H1 (cell line): ENCODE measurements around the gene GPNMB. TPM values are rescaled to one million over a fixed set of nuclear protein-coding genes. Genes with fewer than 3 reads are reported as not detected.

Experiments used
- CTCF ChIA-PET: fragments of 300-600 bp; sonication (Branson Sonifier 250); formaldehyde crosslinking; loops from one replicate; lab custom pipeline; 2021; ENCODE audit not compliant: partially characterized antibody; lab: Charles Lee
- POLR2A ChIA-PET: fragments of 300-600 bp; sonication (Branson Sonifier 250); formaldehyde crosslinking; loops from one replicate; lab custom pipeline; 2021; ENCODE audit warnings: inconsistent platforms; ENCODE audit not compliant: partially characterized antibody; lab: Charles Lee
- DNase-seq, 2 experiments: peaks; one replicate each; pipeline versions ENCODE4 v3.0.0 to v3.0.0-alpha.2; 2010 to 2022; ENCODE audit warnings: low spot score in 2 of 2, low read depth in 1 of 2, mixed read lengths in 1 of 2
- FAIRE-seq: peaks from 2 replicates; lab custom pipeline; 2011; peaks lifted over from hg19 to GRCh38; lab: Jason Lieb, UNC
- H2AFZ ChIP-seq: 2 replicates; pipeline ENCODE4 v1.8.1; 2012; ENCODE audit warnings: low read length, inconsistent platforms
- H2AK5ac ChIP-seq: 2 replicates; pipeline ENCODE4 v1.6.1; 2013; ENCODE audit warnings: low read depth, low read length
- H2BK120ac ChIP-seq: replicated peaks from 2 replicates; pipeline ENCODE3; 2013; ENCODE audit warnings: low read depth, low read length, inconsistent platforms
- H2BK12ac ChIP-seq: 2 replicates; pipeline ENCODE4 v1.6.1; 2013; ENCODE audit warnings: low read depth, low read length
- H2BK15ac ChIP-seq: 2 replicates; pipeline ENCODE4 v1.6.1; 2013; ENCODE audit warnings: low read length
- H2BK20ac ChIP-seq: 2 replicates; pipeline ENCODE4 v1.6.1; 2013; ENCODE audit warnings: low read length
- H2BK5ac ChIP-seq: 2 replicates; pipeline ENCODE4 v1.6.1; 2013; ENCODE audit warnings: low read depth, low read length
- H3K14ac ChIP-seq: 2 replicates; pipeline ENCODE4 v1.6.1; 2013; ENCODE audit warnings: inconsistent platforms; ENCODE audit not compliant: insufficient read length
- H3K18ac ChIP-seq: 2 replicates; pipeline ENCODE4 v1.6.1; 2013; ENCODE audit warnings: low read length; ENCODE audit errors: extremely low read depth
- H3K23ac ChIP-seq: 2 replicates; pipeline ENCODE4 v1.6.1; 2013; ENCODE audit warnings: inconsistent platforms; ENCODE audit not compliant: insufficient read length
- H3K23me2 ChIP-seq: 2 replicates; pipeline ENCODE4 v1.6.1; 2013; ENCODE audit warnings: low read depth, low read length
- H3K27ac ChIP-seq: 2 replicates; pipeline ENCODE4 v1.6.1; 2011; ENCODE audit warnings: low read depth, low read length, inconsistent platforms
- H3K27me3 ChIP-seq, 4 experiments: replicated peaks in 1 of 4; 1 replicate in 1 of 4; 2 replicates in 3 of 4; pipeline versions ENCODE4 v1.6.1 to v1.8.1; 2011 to 2013; ENCODE audit warnings: low read length in 3 of 4, mild to moderate bottlenecking in 3 of 4, inconsistent platforms in 2 of 4, mixed read lengths in 2 of 4, moderate library complexity in 1 of 4; ENCODE audit not compliant: control insufficient read depth in 3 of 4, insufficient read depth in 3 of 4; ENCODE audit errors: extremely low read depth in 1 of 4
- H3K36me3 ChIP-seq, 4 experiments: 2 replicates each; pipeline versions ENCODE4 v1.6.1 to v1.8.1; 2011 to 2013; ENCODE audit warnings: mild to moderate bottlenecking in 4 of 4, low read length in 3 of 4, moderate library complexity in 2 of 4, control low read depth in 1 of 4, inconsistent platforms in 1 of 4; ENCODE audit not compliant: insufficient read depth in 4 of 4, control insufficient read depth in 2 of 4
- H3K4ac ChIP-seq: replicated peaks from 2 replicates; pipeline ENCODE3; 2013; ENCODE audit warnings: low read length, low read depth, mixed read lengths, inconsistent platforms; ENCODE audit not compliant: insufficient read length
- H3K4me1 ChIP-seq, 4 experiments: replicated peaks in 1 of 4; 1 replicate in 1 of 4; 2 replicates in 3 of 4; pipeline versions ENCODE4 v1.6.1 to v1.8.1; 2011 to 2013; ENCODE audit warnings: low read length in 3 of 4, inconsistent platforms in 2 of 4, mixed read lengths in 1 of 4; ENCODE audit not compliant: insufficient read depth in 4 of 4, control insufficient read depth in 3 of 4
- H3K4me2 ChIP-seq, 2 experiments: 2 replicates each; pipeline versions ENCODE4 v1.6.1 to v1.8.1; 2011 to 2013; ENCODE audit warnings: low read depth in 2 of 2, low read length in 2 of 2, control low read depth in 1 of 2, inconsistent platforms in 1 of 2, mild to moderate bottlenecking in 1 of 2; ENCODE audit not compliant: insufficient read depth in 1 of 2
- H3K4me3 ChIP-seq, 4 experiments: fragments of 200-600, 300-600 bp in 1 of 4; sonication (generic), shearing (Covaris generic), sonication (Bioruptor Twin) in 1 of 4; 2 replicates each; pipeline versions ENCODE4 v1.5.1 to v1.8.1; 2011 to 2016; ENCODE audit warnings: low read length in 4 of 4, low read depth in 3 of 4, control low read depth in 2 of 4, inconsistent platforms in 2 of 4, mild to moderate bottlenecking in 2 of 4, mixed read lengths in 1 of 4, moderate library complexity in 1 of 4; ENCODE audit not compliant: insufficient read depth in 2 of 4; ENCODE audit errors: extremely low read depth in 1 of 4
- H3K56ac ChIP-seq: replicated peaks from 2 replicates; pipeline ENCODE3; 2013; ENCODE audit warnings: low read depth, mild to moderate bottlenecking, mixed read lengths, low read length, inconsistent platforms; ENCODE audit not compliant: insufficient read length
- H3K79me1 ChIP-seq: 2 replicates; pipeline ENCODE4 v1.6.1; 2013; ENCODE audit warnings: low read depth, low read length, control low read depth
- H3K79me2 ChIP-seq, 2 experiments: 2 replicates each; pipeline versions ENCODE4 v1.6.1 to v1.8.1; 2012 to 2013; ENCODE audit warnings: low read length in 2 of 2, mild to moderate bottlenecking in 2 of 2, inconsistent platforms in 1 of 2; ENCODE audit not compliant: insufficient read depth in 2 of 2, control insufficient read depth in 1 of 2
- H3K9ac ChIP-seq, 4 experiments: replicated peaks in 1 of 4; 1 replicate in 1 of 4; 2 replicates in 3 of 4; pipeline versions ENCODE4 v1.6.1 to v1.8.1; 2011 to 2013; ENCODE audit warnings: low read depth in 3 of 4, low read length in 3 of 4, control low read depth in 2 of 4, mild to moderate bottlenecking in 2 of 4, moderate library complexity in 2 of 4, inconsistent platforms in 1 of 4; ENCODE audit errors: extremely low read depth in 1 of 4
- H3K9me3 ChIP-seq, 2 experiments: 2 replicates each; pipeline versions ENCODE4 v1.6.1 to v1.8.1; 2012 to 2013; ENCODE audit warnings: mild to moderate bottlenecking in 2 of 2, moderate library complexity in 2 of 2, control low read depth in 1 of 2, inconsistent platforms in 1 of 2, low read depth in 1 of 2, low read length in 1 of 2, mixed read lengths in 1 of 2; ENCODE audit not compliant: insufficient read depth in 2 of 2
- H4K20me1 ChIP-seq, 2 experiments: replicated peaks in 1 of 2; 2 replicates each; pipeline versions ENCODE3 to v1.8.1; 2011 to 2013; ENCODE audit warnings: inconsistent platforms in 2 of 2, low read length in 2 of 2, mild to moderate bottlenecking in 1 of 2; ENCODE audit not compliant: insufficient read depth in 2 of 2, control insufficient read depth in 1 of 2
- H4K5ac ChIP-seq: 2 replicates; pipeline ENCODE4 v1.6.1; 2013; ENCODE audit warnings: low read length, low read depth, mixed read lengths, inconsistent platforms; ENCODE audit not compliant: insufficient read length
- H4K8ac ChIP-seq: 2 replicates; pipeline ENCODE4 v1.8.0; 2013; ENCODE audit warnings: mild to moderate bottlenecking, moderate library complexity, low read length, inconsistent platforms; ENCODE audit not compliant: insufficient read depth; ENCODE audit errors: extremely low read depth
- H4K91ac ChIP-seq: replicated peaks from 2 replicates; pipeline ENCODE3; 2013; ENCODE audit warnings: low read length, mixed read lengths, inconsistent platforms; ENCODE audit not compliant: insufficient read length
- CBX8 ChIP-seq: fragments of 300-800, 300-1000 bp; sonication (generic); IDR thresholded peaks from 2 replicates; pipeline ENCODE4 v1.7.1; 2016; ENCODE audit warnings: low read depth, low read length, borderline replicate concordance
- TEAD4 ChIP-seq: IDR thresholded peaks from 2 replicates; pipeline ENCODE4 v1.6.1; 2012; ENCODE audit warnings: low read depth, low read length, inconsistent platforms, mixed read lengths
- ZNF274 ChIP-seq: IDR thresholded peaks from 2 replicates; pipeline ENCODE4 v1.7.0; 2012; ENCODE audit warnings: low read length, borderline replicate concordance; ENCODE audit errors: extremely low read depth
- WGBS, 2 experiments: shearing (Covaris generic) in 1 of 2; methylation state at CpG; one replicate each; pipeline versions ENCODE4 v1.1.6 to v1.1.7; 2013 to 2015; ENCODE audit warnings: low lambda C conversion rate in 2 of 2, mixed read lengths in 2 of 2, inconsistent platforms in 1 of 2, low coverage in 1 of 2, missing lambda C conversion rate in 1 of 2; ENCODE audit not compliant: insufficient replicate concordance in 2 of 2, insufficient coverage in 1 of 2, insufficient read length in 1 of 2; ENCODE audit errors: extremely low coverage in 1 of 2, missing lambda C conversion rate in 1 of 2; 5-methylcytosine and 5-hydroxymethylcytosine counted together
- polyA plus RNA-seq, 7 experiments: library from polyadenylated mRNA; depleted of rRNA in 3 of 7; stranded (reverse) in 5 of 7; unstranded in 2 of 7; fragments of >200 nt in 5 of 7; fragments of 200-250 nt in 2 of 7; gene quantifications; 1 replicate in 5 of 7; 2 replicates in 1 of 7; 4 replicates in 1 of 7; pipeline versions ENCODE4 v1.2.1 to v1.2.3, GENCODE V29; 2011 to 2013; ENCODE audit warnings: missing spikeins in 2 of 7, mixed read lengths in 2 of 7
- total RNA-seq: library from RNA; stranded (reverse); fragmentation: NEBNext Ultra II Directional; extraction: Animal tissue kit (Norgen Biotek cat#: 25700); gene quantifications from 2 replicates; pipeline ENCODE4 v1.2.1, GENCODE V29; 2021

GPNMB gene
- total and polyA plus RNA-seq, 2 of the 8 experiments (the other 6 are each of a cell fraction or from before 2014, with no cell fraction given): 1.1 to 1.4 TPM

- H3K79me1 ChIP-seq: no peaks in the 10 kb centered on the region
- no peak overlapping the region for H2AFZ ChIP-seq
- no peak overlapping the region for H3K27ac ChIP-seq
- no peak overlapping the region for H2BK15ac ChIP-seq
- no peaks in the 10 kb centered on the region for H3K4me1 ChIP-seq
- no peak overlapping the region for H3K9ac ChIP-seq
- H4K91ac ChIP-seq: no peak overlapping the region
- FAIRE-seq: no peak
- H3K23ac ChIP-seq: no peak overlapping the region
- H3K56ac ChIP-seq: no peak overlapping the region
- H3K4ac ChIP-seq: no peak overlapping the region
- no peaks in the 10 kb centered on the region for H4K20me1 ChIP-seq
- no peak overlapping the region for H3K18ac ChIP-seq
- H3K14ac ChIP-seq: no peak overlapping the region
- no peak overlapping the region for H2BK5ac ChIP-seq
- no peak overlapping the region for H4K8ac ChIP-seq
- TF ChIP-seq CBX8 (no peak), TEAD4 (no peak), ZNF274 (no peak)
- no peak overlapping the region for H2AK5ac ChIP-seq
- POLR2A ChIA-PET: no interaction called here
- no peak for DNase-seq
- no peaks in the 10 kb centered on the region for H3K23me2 ChIP-seq
- no peak overlapping the region for H3K4me2 ChIP-seq
- H3K36me3 ChIP-seq: no peaks in the 10 kb centered on the region
- H3K4me3 ChIP-seq: no peak overlapping the region
- no peaks in the 10 kb centered on the region; a peak in 1 of 7 replicates for H3K27me3 ChIP-seq
- 86% methylated on average over 6 of the region's 6 CpGs; no CpG with 5 or more reads in 1 of the 2 experiments for WGBS, 2 experiments
- no peak overlapping the region for H4K5ac ChIP-seq
- CTCF ChIA-PET: no interaction called here
- no peaks in the 10 kb centered on the region for H3K79me2 ChIP-seq
- H3K9me3 ChIP-seq: no peaks in the 10 kb centered on the region
- H2BK120ac ChIP-seq: no peak overlapping the region
- H2BK20ac ChIP-seq: no peak overlapping the region
- H2BK12ac ChIP-seq: no peak overlapping the region
Measured at GRCh38 chr7:23230641-23231101, 15.9 kb upstream of the GPNMB start.
